CD14-positive monocyte (primary cell): ENCODE measurements around the gene AKIRIN1. TPM values are rescaled to one million over a fixed set of nuclear protein-coding genes. Genes with fewer than 3 reads are reported as not detected.

Source experiments
- DNase-seq, 3 donors: peaks; one replicate each; pipeline ENCODE4 v3.0.0-alpha.2; 2011 to 2022
- H2AFZ ChIP-seq: 2 replicates; pipeline ENCODE4 v1.6.0; 2012; ENCODE audit warnings: mild to moderate bottlenecking, low read depth, low read length, inconsistent platforms; ENCODE audit not compliant: insufficient read depth, poor library complexity, severe bottlenecking
- H3K27ac ChIP-seq, 2 donors: 1 replicate in 1 of 2; 2 replicates in 1 of 2; pipeline ENCODE4 v1.5.1; 2012 to 2013; ENCODE audit warnings: low read length in 2 of 2, control low read depth in 1 of 2, inconsistent platforms in 1 of 2, low read depth in 1 of 2, mild to moderate bottlenecking in 1 of 2
- H3K27me3 ChIP-seq, 2 donors: one replicate each; pipeline versions ENCODE4 v1.6.0 to v1.6.1; 2011 to 2013; ENCODE audit warnings: low read length in 2 of 2; ENCODE audit not compliant: control insufficient read depth in 2 of 2, insufficient read depth in 2 of 2
- H3K36me3 ChIP-seq, 2 donors: replicated peaks in 1 of 2; 1 replicate in 1 of 2; 2 replicates in 1 of 2; pipeline versions ENCODE4 v1.5.1 to v1.6.1; 2012 to 2013; ENCODE audit warnings: low read length in 2 of 2, control low read depth in 1 of 2, inconsistent platforms in 1 of 2, mild to moderate bottlenecking in 1 of 2; ENCODE audit not compliant: insufficient read depth in 2 of 2, control insufficient read depth in 1 of 2
- H3K4me1 ChIP-seq, 2 donors: 1 replicate in 1 of 2; 2 replicates in 1 of 2; pipeline versions ENCODE4 v1.5.1 to v1.6.1; 2012 to 2013; ENCODE audit warnings: low read length in 2 of 2, control low read depth in 1 of 2, inconsistent platforms in 1 of 2, mild to moderate bottlenecking in 1 of 2, moderate library complexity in 1 of 2; ENCODE audit not compliant: insufficient read depth in 2 of 2, control insufficient read depth in 1 of 2
- H3K4me2 ChIP-seq: replicated peaks from 2 replicates; pipeline ENCODE3; 2012; ENCODE audit warnings: low read length, moderate library complexity, mild to moderate bottlenecking; ENCODE audit not compliant: poor library complexity, severe bottlenecking; ENCODE audit errors: extremely low read depth
- H3K4me3 ChIP-seq, 3 experiments: fragments of 200-600 bp in 1 of 3; sonication (generic) in 1 of 3; replicated peaks in 1 of 3; 1 replicate in 2 of 3; 2 replicates in 1 of 3; pipeline ENCODE4 v1.5.1; 2011 to 2013; ENCODE audit warnings: low read length in 3 of 3, mild to moderate bottlenecking in 3 of 3, control low read depth in 2 of 3, low read depth in 2 of 3, inconsistent platforms in 1 of 3, moderate library complexity in 1 of 3
- H3K79me2 ChIP-seq: 2 replicates; pipeline ENCODE4 v1.6.0; 2012; ENCODE audit warnings: mild to moderate bottlenecking, control low read depth, inconsistent platforms, low read length, moderate library complexity; ENCODE audit not compliant: insufficient read depth
- H3K9ac ChIP-seq: 2 replicates; pipeline ENCODE4 v1.6.0; 2017; ENCODE audit warnings: low read length, mild to moderate bottlenecking; ENCODE audit not compliant: insufficient read depth, poor library complexity, severe bottlenecking
- H3K9me3 ChIP-seq, 2 donors: replicated peaks in 1 of 2; 1 replicate in 1 of 2; 2 replicates in 1 of 2; pipeline versions ENCODE4 v1.5.1 to v1.6.1; 2012 to 2013; ENCODE audit warnings: low read length in 2 of 2, control low read depth in 1 of 2; ENCODE audit not compliant: control insufficient read depth in 1 of 2, insufficient read depth in 1 of 2
- H4K20me1 ChIP-seq: 2 replicates; pipeline ENCODE4 v1.6.0; 2012; ENCODE audit warnings: mild to moderate bottlenecking, low read length, control low read depth, moderate library complexity; ENCODE audit not compliant: insufficient read depth
- H3K27ac Mint-ChIP-seq, 7 donors: one replicate each; pipeline ENCODE4 v1.8.0; 2020; ENCODE audit warnings: mild to moderate bottlenecking in 7 of 7, mixed read lengths in 7 of 7, moderate library complexity in 6 of 7, inconsistent platforms in 2 of 7
- H3K27me3 Mint-ChIP-seq, 3 donors: one replicate each; pipeline ENCODE4 v1.8.0; 2021 to 2022; ENCODE audit warnings: low read depth in 3 of 3, mild to moderate bottlenecking in 3 of 3, mixed read lengths in 3 of 3, moderate library complexity in 3 of 3, inconsistent platforms in 1 of 3
- H3K36me3 Mint-ChIP-seq, 2 donors: one replicate each; pipeline ENCODE4 v1.8.0; 2020; ENCODE audit warnings: mixed read lengths in 2 of 2, inconsistent platforms in 1 of 2, mild to moderate bottlenecking in 1 of 2
- H3K4me1 Mint-ChIP-seq: one replicate; pipeline ENCODE4 v1.8.0; 2020; ENCODE audit warnings: mild to moderate bottlenecking, mixed read lengths
- H3K4me3 Mint-ChIP-seq, 2 donors: one replicate each; pipeline ENCODE4 v1.8.0; 2020; ENCODE audit warnings: mild to moderate bottlenecking in 2 of 2, mixed read lengths in 2 of 2, moderate library complexity in 1 of 2
- H3K9me3 Mint-ChIP-seq, 7 donors: one replicate each; pipeline ENCODE4 v1.8.0; 2020 to 2022; ENCODE audit warnings: mixed read lengths in 7 of 7, mild to moderate bottlenecking in 6 of 7, moderate library complexity in 6 of 7, inconsistent platforms in 2 of 7
- CTCF ChIP-seq: fragments of 200-600 bp; IDR thresholded peaks from one replicate; pipeline ENCODE4 v1.8.0; 2022; ENCODE audit warnings: antibody characterized with exemption, mild to moderate bottlenecking
- WGBS: methylation state at CpG from one replicate; pipeline ENCODE4 v1.1.5; 2013; ENCODE audit warnings: missing lambda C conversion rate; ENCODE audit not compliant: insufficient coverage; 5-methylcytosine and 5-hydroxymethylcytosine counted together
- intact Hi-C, 2 donors: fragments of 100-400 bp; cut with micrococcal nuclease; formaldehyde crosslinking; loops; one replicate each; pipeline versions ENCODE4 v1.15.0 to v1.15.1; 2023
- polyA plus RNA-seq, 3 donors: library from polyadenylated mRNA; depleted of rRNA in 1 of 3; unstranded in 2 of 3; stranded (reverse) in 1 of 3; fragments of 300-500 nt in 2 of 3; fragments of >200 nt in 1 of 3; fragmentation: Illumina TruSeq in 2 of 3; gene quantifications; 1 replicate in 2 of 3; 2 replicates in 1 of 3; pipeline ENCODE4 v1.2.3, GENCODE V29; 2012 to 2021

AKIRIN1 gene
- polyA plus RNA-seq, 3 donors, result 41.8 to 61.0 (median 60.8) TPM

GRCh38 chr1:39047374-39048229 lies 56.5 kb downstream of the AKIRIN1 start:
- peaks cover 9 to 11% of the 10 kb centered on the region in 2 donors for H3K4me1 ChIP-seq
- DNase-seq, result peak in 2 of 3 donors; percentile 32 to 51
- no peaks in the 10 kb centered on the region for H3K36me3 ChIP-seq
- no peak overlapping the region for H3K4me3 Mint-ChIP-seq
- no peak overlapping the region for H3K9ac ChIP-seq
- TF ChIP-seq CTCF, result no peak
- peak overlapping the region in 4 of 7 donors; percentile 1 to 79 (median 30) for H3K27ac Mint-ChIP-seq
- H3K4me1 Mint-ChIP-seq, result peaks cover 23% of the 10 kb centered on the region
- intact Hi-C loops, result no loop called here
- H2AFZ ChIP-seq, result no peak overlapping the region
- H3K27me3 Mint-ChIP-seq, result peaks cover 0 to 4% (median 0%) of the 10 kb centered on the region in 3 donors
- peaks cover 2 to 12% (median 6%) of the 10 kb centered on the region in 7 donors for H3K9me3 Mint-ChIP-seq
- no peak overlapping the region for H3K4me2 ChIP-seq
- H4K20me1 ChIP-seq, result no peaks in the 10 kb centered on the region
- H3K9me3 ChIP-seq, result peaks cover 0 to 5% of the 10 kb centered on the region in 2 donors
- peaks cover 12 to 21% of the 10 kb centered on the region in 2 donors for H3K36me3 Mint-ChIP-seq
- no peak overlapping the region for H3K27ac ChIP-seq
- 61% methylated on average over 4 of the region's 12 CpGs for WGBS
- no peaks in the 10 kb centered on the region for H3K79me2 ChIP-seq
- no peak overlapping the region for H3K4me3 ChIP-seq
- no peaks in the 10 kb centered on the region for H3K27me3 ChIP-seq

GRCh38 chr1:39048745-39049370 lies 57.8 kb downstream of the AKIRIN1 start:
- Histone ChIP-seq H3K36me3 (no peaks in the 10 kb centered on the region), H3K27me3 (no peaks in the 10 kb centered on the region), H3K9ac (no peak overlapping the region), H3K9me3 (peaks cover 0 to 2% of the 10 kb centered on the region in 2 donors), H4K20me1 (no peaks in the 10 kb centered on the region), H3K4me1 (peaks cover 6 to 8% of the 10 kb centered on the region in 2 donors), H2AFZ (no peak overlapping the region), H3K79me2 (no peaks in the 10 kb centered on the region), H3K4me2 (no peak overlapping the region), H3K27ac (no peak overlapping the region), H3K4me3 (no peak overlapping the region)
- Mint-ChIP-seq H3K4me1 (peaks cover 16% of the 10 kb centered on the region), H3K4me3 (no peak overlapping the region), H3K36me3 (peaks cover 7 to 21% of the 10 kb centered on the region in 2 donors), H3K27ac (no peak overlapping the region), H3K27me3 (peaks cover 0 to under 1% (median 0%) of the 10 kb centered on the region in 3 donors), H3K9me3 (peaks cover 0 to 7% (median 2%) of the 10 kb centered on the region in 7 donors)
- intact Hi-C loops, result no loop called here
- DNase-seq, result no peak
- WGBS, result 88% methylated on average over 5 of the region's 7 CpGs
- no peak for TF ChIP-seq CTCF
